Gastrocnemius medialis (tissue), 4 donors: Measurements from ENCODE around the gene ADARB1.

Experiments used
- POLR2A ChIP-seq, 2 donors: fragments of 450-650 bp; IDR thresholded peaks; one replicate each; pipeline ENCODE4 v1.6.1; 2017; ENCODE audit warnings: antibody characterized with exemption in 2 of 2, mild to moderate bottlenecking in 2 of 2, moderate library complexity in 2 of 2
- TF ChIP-seq, protein P1 (sequence below), 5 experiments: fragments of 450-650 bp in 3 of 5; fragments of 200-600 bp in 2 of 5; sonication (generic) in 2 of 5; IDR thresholded peaks in 4 of 5; conservative IDR thresholded peaks in 1 of 5; 1 replicate in 4 of 5; 2 replicates in 1 of 5; pipeline ENCODE4 v1.5.1; 2016 to 2019; ENCODE audit warnings: antibody characterized with exemption in 5 of 5, mild to moderate bottlenecking in 3 of 5, moderate library complexity in 3 of 5

DNA sequence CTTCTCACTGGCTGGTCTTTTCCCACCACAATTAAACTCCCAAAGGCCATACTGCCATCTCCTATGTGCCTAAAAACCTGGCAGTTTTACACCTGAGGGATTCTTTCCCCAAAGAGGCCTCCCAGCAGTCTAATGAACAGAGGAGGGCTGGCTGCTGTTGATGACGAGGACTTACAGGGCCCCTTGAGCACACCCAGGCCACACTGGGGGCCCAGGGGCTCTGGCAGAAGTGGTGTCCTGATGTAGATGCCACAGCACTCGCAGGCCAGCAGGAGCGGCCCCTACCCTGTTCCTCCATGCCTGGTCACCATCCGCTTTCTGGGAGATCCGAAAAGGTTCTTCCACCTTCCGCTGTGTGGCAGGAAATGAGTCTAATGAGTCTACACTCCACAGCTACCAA lies 189.2 kb downstream of the ADARB1 start:
- TF ChIP-seq, protein P1, sequence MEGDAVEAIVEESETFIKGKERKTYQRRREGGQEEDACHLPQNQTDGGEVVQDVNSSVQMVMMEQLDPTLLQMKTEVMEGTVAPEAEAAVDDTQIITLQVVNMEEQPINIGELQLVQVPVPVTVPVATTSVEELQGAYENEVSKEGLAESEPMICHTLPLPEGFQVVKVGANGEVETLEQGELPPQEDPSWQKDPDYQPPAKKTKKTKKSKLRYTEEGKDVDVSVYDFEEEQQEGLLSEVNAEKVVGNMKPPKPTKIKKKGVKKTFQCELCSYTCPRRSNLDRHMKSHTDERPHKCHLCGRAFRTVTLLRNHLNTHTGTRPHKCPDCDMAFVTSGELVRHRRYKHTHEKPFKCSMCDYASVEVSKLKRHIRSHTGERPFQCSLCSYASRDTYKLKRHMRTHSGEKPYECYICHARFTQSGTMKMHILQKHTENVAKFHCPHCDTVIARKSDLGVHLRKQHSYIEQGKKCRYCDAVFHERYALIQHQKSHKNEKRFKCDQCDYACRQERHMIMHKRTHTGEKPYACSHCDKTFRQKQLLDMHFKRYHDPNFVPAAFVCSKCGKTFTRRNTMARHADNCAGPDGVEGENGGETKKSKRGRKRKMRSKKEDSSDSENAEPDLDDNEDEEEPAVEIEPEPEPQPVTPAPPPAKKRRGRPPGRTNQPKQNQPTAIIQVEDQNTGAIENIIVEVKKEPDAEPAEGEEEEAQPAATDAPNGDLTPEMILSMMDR (IDR thresholded peaks at IDR 0.05 in 4 of 5, conservative IDR thresholded peaks at IDR 0.05 in 1 of 5) = no peak
- TF ChIP-seq POLR2A (IDR thresholded peaks at IDR 0.05) = no peak
